ENCODE measurements around the gene SORCS2.

DNA sequence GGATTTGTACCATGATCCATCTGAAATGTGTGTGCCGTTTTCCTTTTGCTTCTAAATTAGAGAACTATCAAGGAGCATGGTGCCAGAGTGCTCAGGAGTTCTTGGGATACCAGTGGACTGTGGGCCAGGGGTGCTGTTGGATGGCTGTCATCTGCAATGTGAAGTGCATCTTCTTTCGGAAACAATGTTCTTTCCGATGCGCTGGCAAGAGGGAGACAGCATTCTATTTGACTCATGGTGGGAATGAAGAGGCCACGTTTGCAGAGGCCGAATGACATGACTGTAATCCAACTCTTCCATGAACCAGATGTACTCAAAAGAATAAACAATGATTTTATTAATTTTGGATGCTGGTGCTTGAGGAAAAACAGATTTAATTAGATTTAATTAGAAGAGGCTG, 45.5 kb downstream of the SORCS2 start:
- TF ChIP-seq, protein P1, sequence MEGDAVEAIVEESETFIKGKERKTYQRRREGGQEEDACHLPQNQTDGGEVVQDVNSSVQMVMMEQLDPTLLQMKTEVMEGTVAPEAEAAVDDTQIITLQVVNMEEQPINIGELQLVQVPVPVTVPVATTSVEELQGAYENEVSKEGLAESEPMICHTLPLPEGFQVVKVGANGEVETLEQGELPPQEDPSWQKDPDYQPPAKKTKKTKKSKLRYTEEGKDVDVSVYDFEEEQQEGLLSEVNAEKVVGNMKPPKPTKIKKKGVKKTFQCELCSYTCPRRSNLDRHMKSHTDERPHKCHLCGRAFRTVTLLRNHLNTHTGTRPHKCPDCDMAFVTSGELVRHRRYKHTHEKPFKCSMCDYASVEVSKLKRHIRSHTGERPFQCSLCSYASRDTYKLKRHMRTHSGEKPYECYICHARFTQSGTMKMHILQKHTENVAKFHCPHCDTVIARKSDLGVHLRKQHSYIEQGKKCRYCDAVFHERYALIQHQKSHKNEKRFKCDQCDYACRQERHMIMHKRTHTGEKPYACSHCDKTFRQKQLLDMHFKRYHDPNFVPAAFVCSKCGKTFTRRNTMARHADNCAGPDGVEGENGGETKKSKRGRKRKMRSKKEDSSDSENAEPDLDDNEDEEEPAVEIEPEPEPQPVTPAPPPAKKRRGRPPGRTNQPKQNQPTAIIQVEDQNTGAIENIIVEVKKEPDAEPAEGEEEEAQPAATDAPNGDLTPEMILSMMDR (IDR thresholded peaks at IDR 0.05; ENCODE audit: poor library complexity, severe bottlenecking), result no peak
- TF ChIP-seq POLR2AphosphoS5 (IDR thresholded peaks at IDR 0.05), result no peak
- TF ChIP-seq EP300 (conservative IDR thresholded peaks at IDR 0.05; ENCODE audit: poor library complexity, severe bottlenecking), result no peak
- TF ChIP-seq EZH2 (IDR thresholded peaks at IDR 0.05; ENCODE audit: borderline replicate concordance, insufficient read depth, low read length, poor library complexity, severe bottlenecking), result no peak
- TF ChIP-seq, protein P2, sequence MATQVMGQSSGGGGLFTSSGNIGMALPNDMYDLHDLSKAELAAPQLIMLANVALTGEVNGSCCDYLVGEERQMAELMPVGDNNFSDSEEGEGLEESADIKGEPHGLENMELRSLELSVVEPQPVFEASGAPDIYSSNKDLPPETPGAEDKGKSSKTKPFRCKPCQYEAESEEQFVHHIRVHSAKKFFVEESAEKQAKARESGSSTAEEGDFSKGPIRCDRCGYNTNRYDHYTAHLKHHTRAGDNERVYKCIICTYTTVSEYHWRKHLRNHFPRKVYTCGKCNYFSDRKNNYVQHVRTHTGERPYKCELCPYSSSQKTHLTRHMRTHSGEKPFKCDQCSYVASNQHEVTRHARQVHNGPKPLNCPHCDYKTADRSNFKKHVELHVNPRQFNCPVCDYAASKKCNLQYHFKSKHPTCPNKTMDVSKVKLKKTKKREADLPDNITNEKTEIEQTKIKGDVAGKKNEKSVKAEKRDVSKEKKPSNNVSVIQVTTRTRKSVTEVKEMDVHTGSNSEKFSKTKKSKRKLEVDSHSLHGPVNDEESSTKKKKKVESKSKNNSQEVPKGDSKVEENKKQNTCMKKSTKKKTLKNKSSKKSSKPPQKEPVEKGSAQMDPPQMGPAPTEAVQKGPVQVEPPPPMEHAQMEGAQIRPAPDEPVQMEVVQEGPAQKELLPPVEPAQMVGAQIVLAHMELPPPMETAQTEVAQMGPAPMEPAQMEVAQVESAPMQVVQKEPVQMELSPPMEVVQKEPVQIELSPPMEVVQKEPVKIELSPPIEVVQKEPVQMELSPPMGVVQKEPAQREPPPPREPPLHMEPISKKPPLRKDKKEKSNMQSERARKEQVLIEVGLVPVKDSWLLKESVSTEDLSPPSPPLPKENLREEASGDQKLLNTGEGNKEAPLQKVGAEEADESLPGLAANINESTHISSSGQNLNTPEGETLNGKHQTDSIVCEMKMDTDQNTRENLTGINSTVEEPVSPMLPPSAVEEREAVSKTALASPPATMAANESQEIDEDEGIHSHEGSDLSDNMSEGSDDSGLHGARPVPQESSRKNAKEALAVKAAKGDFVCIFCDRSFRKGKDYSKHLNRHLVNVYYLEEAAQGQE (IDR thresholded peaks at IDR 0.05; ENCODE audit: borderline replicate concordance), result no peak
- no peak for TF ChIP-seq SMC3 (conservative IDR thresholded peaks at IDR 0.05; ENCODE audit: poor library complexity)

Measured in neural cell (in vitro differentiated cells).